Esophagus squamous epithelium (tissue), 5 donors: Measurements from ENCODE around the gene CNKSR3. TPM values are rescaled to one million over a fixed set of nuclear protein-coding genes. Genes with fewer than 3 reads are reported as not detected.

Experiments
- DNase-seq: peaks from one replicate; lab custom pipeline; 2025; lab: John Stamatoyannopoulos, UW
- H3K27ac ChIP-seq, 4 donors: fragments of 200-600 bp; sonication (generic); one replicate each; pipeline ENCODE4 v1.5.1; 2016 to 2019; ENCODE audit warnings: mild to moderate bottlenecking in 1 of 4
- H3K27me3 ChIP-seq, 4 donors: fragments of 200-600 bp; sonication (generic); 1 replicate in 3 of 4; 2 replicates in 1 of 4; pipeline versions ENCODE4 v1.5.1 to v1.6.0; 2017 to 2021; ENCODE audit warnings: antibody characterized with exemption in 1 of 4
- H3K36me3 ChIP-seq, 3 donors: fragments of 200-600 bp; sonication (generic); one replicate each; pipeline ENCODE4 v1.5.1; 2016 to 2019
- H3K4me1 ChIP-seq, 3 donors: fragments of 200-600 bp; sonication (generic); one replicate each; pipeline ENCODE4 v1.5.1; 2017 to 2019
- H3K4me3 ChIP-seq, 4 donors: fragments of 200-600 bp; sonication (generic); 1 replicate in 3 of 4; 2 replicates in 1 of 4; pipeline ENCODE4 v1.5.1; 2016 to 2019; ENCODE audit warnings: mild to moderate bottlenecking in 2 of 4, moderate library complexity in 1 of 4
- H3K9me3 ChIP-seq, 3 donors: fragments of 200-600 bp; sonication (generic); one replicate each; pipeline ENCODE4 v1.5.1; 2016 to 2019
- POLR2A ChIP-seq, 4 donors: fragments of 450-650 bp; IDR thresholded peaks; one replicate each; pipeline ENCODE4 v1.6.1; 2017; ENCODE audit warnings: antibody characterized with exemption in 4 of 4, mild to moderate bottlenecking in 4 of 4, moderate library complexity in 3 of 4
- WGBS, 2 donors: methylation state at CpG; one replicate each; pipeline ENCODE4 v1.1.5; 2018; 5-methylcytosine and 5-hydroxymethylcytosine counted together
- intact Hi-C: fragments of 100-400 bp; cut with DNase I; formaldehyde crosslinking; loops from one replicate; pipeline ENCODE4 v1.15.0; 2022
- total RNA-seq, 4 donors: library from RNA; depleted of rRNA; stranded (reverse); fragments of >200 nt; gene quantifications; one replicate each; pipeline ENCODE4 v1.1.0, GENCODE V29; 2016
- TF ChIP-seq, protein P1 (sequence below), 6 experiments: fragments of 450-650 bp in 4 of 6; fragments of 200-600 bp in 2 of 6; sonication (generic) in 2 of 6; IDR thresholded peaks; one replicate each; pipeline ENCODE4 v1.5.1; 2016 to 2019; ENCODE audit warnings: antibody characterized with exemption in 6 of 6, mild to moderate bottlenecking in 4 of 6, moderate library complexity in 4 of 6
- donor health status: DM: yes; HTN: yes; CAD: no.

Gene CNKSR3
- total RNA-seq, 4 donors from 2014 or later = 10.2 to 18.8 (median 13.8) TPM

DNA sequence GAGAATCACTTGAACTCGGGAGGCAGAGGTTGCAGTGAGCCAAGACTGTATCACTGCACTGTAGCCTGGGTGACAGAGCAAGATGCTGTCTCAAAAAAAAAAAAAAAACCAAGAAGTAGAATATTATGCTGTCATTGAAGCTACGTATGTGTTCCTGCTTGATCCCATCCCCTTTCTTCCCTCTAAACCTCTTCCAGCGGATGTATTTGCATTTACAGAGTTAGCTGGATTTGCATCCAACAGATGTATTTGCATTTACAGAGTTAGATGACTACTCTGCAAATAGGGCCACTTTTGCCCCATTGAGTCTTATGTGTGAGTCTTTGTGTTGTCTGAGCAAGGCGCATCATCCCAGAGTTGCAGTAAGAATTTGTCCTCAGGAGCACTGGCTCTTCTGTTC lies 128.9 kb downstream of the CNKSR3 start:
- DNase-seq = no peak
- TF ChIP-seq POLR2A (IDR thresholded peaks at IDR 0.05) = no peak
- TF ChIP-seq, protein P1, sequence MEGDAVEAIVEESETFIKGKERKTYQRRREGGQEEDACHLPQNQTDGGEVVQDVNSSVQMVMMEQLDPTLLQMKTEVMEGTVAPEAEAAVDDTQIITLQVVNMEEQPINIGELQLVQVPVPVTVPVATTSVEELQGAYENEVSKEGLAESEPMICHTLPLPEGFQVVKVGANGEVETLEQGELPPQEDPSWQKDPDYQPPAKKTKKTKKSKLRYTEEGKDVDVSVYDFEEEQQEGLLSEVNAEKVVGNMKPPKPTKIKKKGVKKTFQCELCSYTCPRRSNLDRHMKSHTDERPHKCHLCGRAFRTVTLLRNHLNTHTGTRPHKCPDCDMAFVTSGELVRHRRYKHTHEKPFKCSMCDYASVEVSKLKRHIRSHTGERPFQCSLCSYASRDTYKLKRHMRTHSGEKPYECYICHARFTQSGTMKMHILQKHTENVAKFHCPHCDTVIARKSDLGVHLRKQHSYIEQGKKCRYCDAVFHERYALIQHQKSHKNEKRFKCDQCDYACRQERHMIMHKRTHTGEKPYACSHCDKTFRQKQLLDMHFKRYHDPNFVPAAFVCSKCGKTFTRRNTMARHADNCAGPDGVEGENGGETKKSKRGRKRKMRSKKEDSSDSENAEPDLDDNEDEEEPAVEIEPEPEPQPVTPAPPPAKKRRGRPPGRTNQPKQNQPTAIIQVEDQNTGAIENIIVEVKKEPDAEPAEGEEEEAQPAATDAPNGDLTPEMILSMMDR (IDR thresholded peaks at IDR 0.05) = no peak
- Histone ChIP-seq H3K9me3 (no peaks in the 10 kb centered on the region), H3K4me1 (no peaks in the 10 kb centered on the region), H3K27ac (no peak overlapping the region), H3K4me3 (no peak overlapping the region), H3K36me3 (no peaks in the 10 kb centered on the region), H3K27me3 (no peaks in the 10 kb centered on the region)
- intact Hi-C loops = no loop called here
- WGBS, 2 donors = 94% methylated on average over 4 of the region's 4 CpGs

DNA sequence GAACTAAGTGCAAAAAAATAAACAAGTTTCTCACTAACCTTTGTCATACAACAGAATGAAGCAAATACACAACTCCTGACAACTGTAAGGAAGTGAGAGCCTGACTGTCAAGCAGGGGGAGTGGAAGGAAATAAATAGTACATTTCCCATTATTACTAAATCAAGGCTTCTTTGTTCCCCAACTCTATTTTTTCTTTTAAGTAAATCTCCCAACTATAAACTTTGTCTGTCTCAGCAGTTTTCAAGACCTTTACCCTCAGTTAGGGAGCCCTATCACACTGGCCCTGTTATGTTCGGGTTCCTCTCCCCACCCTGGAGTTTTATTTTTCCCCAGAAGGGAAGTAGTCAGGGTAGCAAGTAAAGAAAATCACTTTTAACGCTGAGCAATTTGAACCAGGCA lies 129.7 kb downstream of the CNKSR3 start:
- TF ChIP-seq POLR2A (IDR thresholded peaks at IDR 0.05) = no peak
- TF ChIP-seq, protein P1 (IDR thresholded peaks at IDR 0.05) = no peak
- WGBS, 2 donors = 48 to 71% methylated on average over 2 of the region's 2 CpGs

DNA sequence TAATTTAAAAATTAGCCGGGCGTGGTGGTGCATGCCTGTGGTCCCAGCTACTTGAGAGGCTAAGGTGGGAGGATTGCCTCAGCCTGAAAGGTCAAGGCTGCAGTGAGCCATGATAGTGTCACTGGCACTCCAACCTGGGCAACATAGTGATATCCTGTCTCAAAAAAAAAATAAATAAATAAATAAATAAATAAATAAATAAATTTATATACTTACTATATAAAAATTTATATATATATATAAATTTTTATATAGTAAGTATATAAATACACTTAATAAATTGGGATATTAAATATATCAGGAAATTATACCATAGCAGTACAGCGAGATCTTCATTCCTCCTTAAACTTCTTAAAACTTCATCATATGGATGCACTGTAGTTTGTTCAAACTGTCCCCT lies 130.9 kb downstream of the CNKSR3 start:
- DNase-seq = no peak
- Histone ChIP-seq H3K4me1 (no peaks in the 10 kb centered on the region), H3K27me3 (no peaks in the 10 kb centered on the region), H3K36me3 (no peaks in the 10 kb centered on the region), H3K9me3 (no peaks in the 10 kb centered on the region), H3K4me3 (no peak overlapping the region), H3K27ac (no peak overlapping the region)
- intact Hi-C loops = no loop called here
- WGBS, 2 donors = 94 to 96% methylated on average over 3 of the region's 3 CpGs
- TF ChIP-seq, protein P1 (IDR thresholded peaks at IDR 0.05) = no peak
- TF ChIP-seq POLR2A (IDR thresholded peaks at IDR 0.05) = no peak

More for the DNA sequence above, 129.7 kb downstream of the CNKSR3 start:
- no peak for DNase-seq
- Histone ChIP-seq H3K9me3 (no peaks in the 10 kb centered on the region), H3K27me3 (no peaks in the 10 kb centered on the region), H3K4me1 (no peaks in the 10 kb centered on the region), H3K36me3 (no peaks in the 10 kb centered on the region), H3K27ac (no peak overlapping the region), H3K4me3 (no peak overlapping the region)
- intact Hi-C loops = no loop called here

DNA sequence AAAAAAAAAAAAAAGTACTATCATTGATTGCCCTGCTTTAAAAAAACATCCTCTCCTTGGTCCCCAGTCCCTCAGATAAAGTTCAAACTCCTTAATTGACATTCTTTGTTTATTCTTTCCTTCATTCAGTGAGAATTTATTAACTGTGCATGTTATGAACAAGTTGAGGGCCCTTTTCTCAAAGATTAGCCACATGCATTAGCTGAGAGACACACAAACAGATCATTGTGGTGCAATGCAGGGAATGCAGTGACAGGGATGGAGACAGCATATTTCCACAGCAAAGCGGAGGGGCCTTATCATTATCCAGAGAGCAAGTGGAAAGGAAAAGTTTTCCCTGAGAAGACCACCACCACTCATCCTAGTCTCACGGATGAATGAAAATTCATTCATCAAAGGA lies 132.0 kb downstream of the CNKSR3 start:
- no peak overlapping the region for H3K4me3 ChIP-seq
- no peaks in the 10 kb centered on the region for H3K27me3 ChIP-seq
- H3K36me3 ChIP-seq = no peaks in the 10 kb centered on the region
- intact Hi-C loops = no loop called here
- no peak for DNase-seq
- 91 to 100% methylated on average over 2 of the region's 2 CpGs for WGBS, 2 donors
- H3K27ac ChIP-seq = no peak overlapping the region
- no peaks in the 10 kb centered on the region for H3K9me3 ChIP-seq
- TF ChIP-seq, protein P1 (IDR thresholded peaks at IDR 0.05) = no peak
- no peak for TF ChIP-seq POLR2A (IDR thresholded peaks at IDR 0.05)
- no peaks in the 10 kb centered on the region for H3K4me1 ChIP-seq

DNA sequence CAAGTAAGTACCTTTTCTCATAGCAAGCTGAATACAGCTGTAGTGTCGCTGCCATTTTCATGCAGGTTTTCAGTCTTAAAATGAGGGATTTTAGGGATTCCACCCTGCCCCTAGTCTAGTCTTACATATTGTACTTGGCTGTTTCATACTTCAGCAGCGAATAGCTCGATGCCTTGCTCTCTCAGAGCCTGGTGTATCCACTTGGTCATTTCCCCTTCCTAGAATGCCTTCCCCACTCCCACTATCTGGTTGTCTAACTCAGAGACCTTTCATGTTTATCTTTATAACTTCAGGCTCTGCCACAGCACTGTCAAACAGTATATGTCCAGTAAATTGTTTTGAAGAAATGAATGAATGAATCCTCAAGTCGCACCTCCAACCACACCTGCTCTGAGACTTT lies 132.8 kb downstream of the CNKSR3 start:
- no peaks in the 10 kb centered on the region for H3K4me1 ChIP-seq
- DNase-seq = no peak
- H3K27me3 ChIP-seq = no peaks in the 10 kb centered on the region
- no peaks in the 10 kb centered on the region for H3K9me3 ChIP-seq
- H3K4me3 ChIP-seq = no peak overlapping the region
- TF ChIP-seq, protein P1 (IDR thresholded peaks at IDR 0.05) = no peak
- TF ChIP-seq POLR2A (IDR thresholded peaks at IDR 0.05) = no peak
- no peaks in the 10 kb centered on the region for H3K36me3 ChIP-seq
- intact Hi-C loops = no loop called here
- WGBS, 2 donors = 90 to 92% methylated on average over 4 of the region's 4 CpGs
- no peak overlapping the region for H3K27ac ChIP-seq
